NCI-H510A treated with DMSO at 0.1 percent for 48 hours (cell line): ENCODE data around the gene ARIH2.

ENCODE experiments used
- DNase-seq: peaks from one replicate; lab custom pipeline; 2025; lab: John Stamatoyannopoulos, UW

ARIH2 gene

GRCh38 chr3:49020330-49021212 is 101.9 kb downstream of the ARIH2 start:
- no peak for DNase-seq

DNA sequence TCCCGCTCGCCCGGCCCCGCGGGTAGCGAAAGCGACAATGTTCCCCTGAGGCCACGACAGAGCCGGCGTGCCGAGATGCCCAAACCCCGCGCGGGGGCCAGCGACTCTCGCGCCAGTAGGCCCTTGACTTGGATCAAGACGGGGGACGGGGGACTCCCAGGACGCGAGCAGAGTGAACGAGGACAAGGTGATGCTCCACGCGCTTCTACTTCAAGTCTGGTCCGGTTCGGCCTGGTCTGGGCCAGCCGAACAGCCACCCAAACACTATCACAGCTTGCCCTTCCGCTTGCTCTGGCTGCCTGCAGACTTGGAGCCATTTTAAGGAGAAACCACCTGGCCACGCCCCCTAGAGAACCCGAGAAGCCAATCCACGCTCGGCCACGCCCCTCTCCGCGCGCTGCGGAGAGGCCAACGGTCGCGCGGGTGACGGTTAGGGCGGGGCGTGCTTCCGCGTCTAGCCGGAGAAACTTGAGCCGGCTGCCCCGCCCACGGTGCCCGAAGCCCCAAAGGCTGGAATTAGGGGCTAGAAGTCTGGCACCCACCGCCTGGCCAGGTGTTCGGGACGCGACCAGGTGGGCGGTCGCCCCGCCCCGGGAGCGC is 102.7 kb downstream of the ARIH2 start:
- peak; percentile 95 for DNase-seq

- peak; percentile 95 for DNase-seq
These were observed 103.4 kb downstream of the ARIH2 start, which contains the start of gene NDUFAF3 for GRCh38 chr3:49021813-49022687. TSS of gene NDUFAF3 (plus strand) at chr3:49022121. CDS start at chr3:49022145, 24 bp downstream.

- DNase-seq = no peak
These were observed 104.1 kb downstream of the ARIH2 start for GRCh38 chr3:49022688-49023171.

GRCh38 chr3:49023775-49024174 is 105.1 kb downstream of the ARIH2 start:
- no peak for DNase-seq

DNA sequence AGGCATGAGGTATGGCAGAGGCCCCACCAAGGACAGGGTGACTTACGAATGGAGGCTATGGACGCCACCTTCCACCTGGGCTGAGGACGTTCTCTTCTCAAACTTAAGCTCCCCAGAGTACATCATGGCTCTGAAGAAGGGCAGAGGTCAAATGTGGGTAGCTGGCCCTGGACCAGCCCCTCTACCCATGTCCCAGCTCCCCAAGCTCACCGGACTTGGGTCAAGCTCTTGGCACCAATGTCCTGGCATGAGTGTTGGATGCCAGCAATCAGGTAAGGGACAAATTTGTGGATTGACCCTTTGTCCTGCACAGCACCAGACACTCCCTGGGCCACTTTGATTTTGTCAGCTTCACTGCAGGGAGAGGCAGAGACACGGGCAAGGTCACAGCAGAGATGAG is 105.8 kb downstream of the ARIH2 start:
- no peak for DNase-seq

DNA sequence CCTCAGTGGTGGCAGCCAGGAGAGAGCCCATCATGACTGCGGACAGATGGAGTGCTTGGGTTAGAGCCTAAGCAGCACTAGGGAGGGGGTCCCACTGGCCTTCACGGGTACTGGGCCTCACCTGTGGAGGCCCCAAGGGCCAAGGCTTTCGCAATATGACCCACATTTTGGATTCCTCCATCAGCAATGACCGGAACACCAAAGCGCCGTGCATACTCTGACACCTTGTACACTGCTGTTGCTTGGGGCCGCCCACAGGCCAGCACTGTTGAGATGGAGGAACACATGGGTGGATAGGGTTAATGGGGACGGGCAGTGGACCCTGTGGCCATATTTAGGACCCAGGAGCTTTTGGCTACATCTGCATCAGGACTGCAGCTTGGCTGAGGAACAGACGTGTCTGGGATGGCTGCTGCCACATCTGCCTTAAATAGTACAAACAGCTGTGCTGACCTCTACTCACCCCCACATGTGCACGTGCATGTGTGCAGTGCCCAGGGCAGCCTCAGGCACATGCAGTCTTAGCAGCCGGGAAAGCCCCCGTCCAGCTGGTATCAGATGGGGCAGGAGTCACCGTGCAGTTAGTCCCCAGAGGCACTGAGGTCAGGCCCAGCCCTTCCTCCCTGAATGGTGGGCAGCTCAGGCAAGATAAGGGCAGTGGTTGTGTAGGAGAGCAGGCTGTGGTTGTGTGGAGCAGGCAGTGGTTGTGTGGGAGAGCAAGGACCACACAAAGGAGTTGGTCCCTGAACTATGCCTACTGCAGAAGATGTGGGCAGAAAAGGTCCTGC is 106.6 kb downstream of the ARIH2 start:
- no peak for DNase-seq

DNA sequence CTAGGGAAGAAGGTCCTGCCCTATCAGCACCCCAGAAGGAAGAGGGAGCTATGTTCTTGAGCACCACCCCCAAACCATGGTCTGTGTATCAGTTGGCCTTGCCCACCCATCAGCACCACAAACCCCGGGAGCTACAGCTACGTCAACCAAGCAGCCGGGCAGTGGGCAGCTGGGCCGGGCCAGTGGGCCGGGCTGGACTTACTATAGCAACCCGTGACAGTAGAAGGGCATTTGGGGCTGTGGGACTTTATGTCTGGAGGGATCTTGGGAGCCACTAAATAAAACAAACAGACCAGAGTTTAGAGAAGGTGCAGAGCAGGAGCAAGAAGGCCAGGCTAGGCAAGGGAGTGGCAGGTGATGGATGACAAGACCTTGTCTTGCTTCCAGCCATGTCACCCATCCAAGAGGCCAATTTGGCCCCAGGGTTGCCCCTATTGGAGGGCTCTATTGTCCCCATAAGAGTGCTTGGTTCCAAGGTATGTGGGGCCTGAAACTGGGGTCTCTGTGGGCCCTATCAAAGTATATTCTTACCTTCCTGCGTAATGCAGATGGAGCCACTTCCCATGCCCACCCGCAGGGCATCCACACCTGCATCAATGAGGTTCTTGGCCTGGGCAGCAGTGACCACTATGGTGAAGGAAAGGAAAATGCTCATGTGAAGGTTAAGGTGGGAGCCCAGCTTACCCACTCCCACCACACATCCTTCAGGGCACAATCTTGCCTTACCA is 107.3 kb downstream of the ARIH2 start:
- DNase-seq = no peak

GRCh38 chr3:49026536-49026935 is 107.9 kb downstream of the ARIH2 start:
- no peak for DNase-seq

GRCh38 chr3:49027634-49028033 is 109.0 kb downstream of the ARIH2 start:
- no peak for DNase-seq

DNA sequence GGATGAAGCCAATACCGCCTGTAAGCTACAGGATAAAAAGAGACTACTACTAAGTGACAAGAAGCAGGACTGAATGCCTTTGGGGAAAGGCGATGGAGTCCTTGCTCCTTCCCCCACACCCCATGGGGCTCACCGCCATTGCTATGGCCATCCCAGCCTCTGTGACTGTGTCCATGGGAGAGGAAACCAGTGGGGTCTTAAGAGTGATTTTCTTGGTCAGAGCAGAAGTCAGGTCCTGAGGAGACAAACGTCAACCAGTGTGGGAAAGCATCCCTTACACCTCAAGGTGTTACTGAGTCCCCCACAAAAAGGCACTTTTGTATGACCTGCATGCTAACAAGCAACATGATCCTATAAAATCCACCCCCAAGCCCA is 109.6 kb downstream of the ARIH2 start:
- DNase-seq = no peak

DNA sequence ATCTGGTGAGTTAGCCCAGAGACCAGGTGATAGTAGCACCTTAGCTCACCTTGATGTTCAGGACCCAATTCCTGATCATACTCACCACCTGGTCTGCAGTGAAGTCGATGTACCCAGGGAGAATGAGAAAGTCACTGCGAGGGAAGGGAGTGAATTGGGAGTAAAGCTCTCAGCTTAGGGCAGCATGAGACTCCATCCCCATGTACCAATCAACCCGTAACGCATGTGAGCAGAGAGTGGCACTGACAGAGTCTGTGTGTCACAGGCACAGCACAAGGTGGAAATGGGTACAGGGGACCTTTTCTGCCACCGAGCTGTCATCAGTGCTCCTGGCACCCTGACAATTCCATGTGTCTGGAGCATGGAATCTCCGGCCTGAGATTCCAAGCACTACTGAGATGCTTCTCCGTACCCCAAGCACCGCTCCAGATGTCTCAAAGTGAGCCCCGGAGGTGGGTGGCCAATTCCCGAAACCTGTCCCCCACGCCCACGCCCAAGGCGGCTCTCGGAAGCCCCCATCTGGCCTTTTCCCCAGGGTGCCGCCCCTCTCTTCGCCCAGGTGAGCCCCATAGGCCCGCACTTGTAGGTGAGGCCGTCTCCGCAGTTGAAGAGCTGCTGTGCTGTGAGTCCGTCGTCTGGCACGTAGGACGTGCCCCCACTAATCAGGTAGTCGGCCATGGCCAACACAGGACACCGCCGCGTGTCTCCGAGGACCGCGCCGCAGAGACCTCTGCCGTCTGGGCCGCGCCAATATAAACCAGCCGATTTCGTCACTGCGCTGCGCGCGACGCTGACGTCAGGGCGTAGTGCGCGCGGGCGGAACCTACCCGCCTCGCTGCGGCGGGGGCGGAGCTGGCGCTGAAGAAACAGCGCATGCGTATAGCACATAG is 110.3 kb downstream of the ARIH2 start, which contains the start of gene IMPDH2:
TSS of gene IMPDH2 (minus strand) at position 726 of the 890 bp plus-strand sequence. CDS start at position 678, 48 bp downstream.
- DNase-seq = peak; percentile 72

GRCh38 chr3:49029563-49029884 is 110.9 kb downstream of the ARIH2 start:
- DNase-seq = no peak

DNA sequence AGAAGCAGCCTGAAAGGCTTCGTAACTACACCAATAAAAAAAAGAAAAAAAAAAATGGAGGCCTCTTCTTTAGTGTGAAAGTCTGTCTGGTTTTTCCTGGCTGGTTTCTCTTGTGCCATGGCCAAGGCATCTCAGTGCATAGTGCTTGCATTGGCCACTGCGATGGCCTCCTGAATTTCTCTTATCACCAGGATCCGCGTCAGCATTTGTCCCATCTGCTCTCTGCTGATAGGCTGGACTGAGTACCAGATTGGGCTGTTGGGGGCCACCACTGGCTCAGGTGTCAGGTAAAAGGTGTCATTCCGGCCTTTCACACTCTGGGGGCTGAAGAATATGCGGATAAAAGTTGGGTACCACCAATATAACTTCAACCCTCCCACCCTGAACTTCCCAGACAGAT is 111.7 kb downstream of the ARIH2 start:
- DNase-seq = no peak

- no peak for DNase-seq
These were observed 114.1 kb downstream of the ARIH2 start for GRCh38 chr3:49032646-49033304.

GRCh38 chr3:49034650-49035049 is 116.0 kb downstream of the ARIH2 start:
- DNase-seq = no peak

DNA sequence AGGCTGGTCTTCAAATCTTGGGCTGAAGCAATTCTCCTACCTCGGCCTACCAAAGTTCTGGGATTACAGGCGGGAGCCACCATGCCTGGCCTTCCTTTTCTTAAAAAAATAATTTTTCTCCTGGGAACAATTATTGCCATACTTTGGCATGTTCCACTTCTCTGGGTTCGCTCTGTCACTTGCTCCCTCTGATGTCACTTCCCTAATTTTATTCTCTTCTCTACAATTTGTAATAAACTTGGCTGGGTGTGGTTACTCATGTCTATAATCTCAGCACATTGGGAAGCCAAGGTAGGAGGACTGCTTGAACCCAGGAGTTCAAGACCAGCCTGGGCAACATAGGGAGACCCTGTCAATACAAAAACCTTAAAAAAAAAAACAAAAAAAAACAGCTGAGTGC is 116.6 kb downstream of the ARIH2 start:
- no peak for DNase-seq
